CD4-positive, alpha-beta T cell treated with Interleukin-4 for 4 hours (primary cell): ENCODE measurements around the gene CCBE1.
"Not testable (repeated sequence)": the region's sequence is repeated elsewhere in the genome, so short reads cannot be mapped to it uniquely, and the experiment has no call there.

ENCODE experiments used
- DNase-seq: peaks from one replicate; pipeline ENCODE4 v3.0.0-alpha.2; 2020

CCBE1 gene

GRCh38 chr18:59697236-59697932 is at the start of gene CCBE1:
CCBE1 (minus strand) TSS chr18:59697423.
- DNase-seq, result no peak

- DNase-seq, result no peak
Measured at GRCh38 chr18:59744271-59744721, 47.1 kb upstream of the CCBE1 start.

- DNase-seq, result no peak
Measured at GRCh38 chr18:59743566-59743965, 46.3 kb upstream of the CCBE1 start.

GRCh38 chr18:59742325-59743111 is 45.3 kb upstream of the CCBE1 start:
- no peak for DNase-seq

GRCh38 chr18:59740141-59740540 is 42.9 kb upstream of the CCBE1 start:
- DNase-seq, result no peak

GRCh38 chr18:59737776-59738300 is 40.6 kb upstream of the CCBE1 start:
- no peak for DNase-seq

GRCh38 chr18:59737335-59737734 is 40.1 kb upstream of the CCBE1 start:
- not testable (repeated sequence) for DNase-seq

- no peak for DNase-seq
Measured at GRCh38 chr18:59736061-59736460, 38.8 kb upstream of the CCBE1 start.

- no peak for DNase-seq
Measured at GRCh38 chr18:59735269-59735860, 38.1 kb upstream of the CCBE1 start.

- DNase-seq, result no peak
Measured at GRCh38 chr18:59733421-59733820, 36.2 kb upstream of the CCBE1 start.

- DNase-seq, result no peak
Measured at GRCh38 chr18:59730896-59731295, 33.7 kb upstream of the CCBE1 start.

- no peak for DNase-seq
Measured at GRCh38 chr18:59729781-59730180, 32.6 kb upstream of the CCBE1 start.

- DNase-seq, result no peak
Measured at GRCh38 chr18:59728816-59729215, 31.6 kb upstream of the CCBE1 start.

GRCh38 chr18:59725142-59725541 is 27.9 kb upstream of the CCBE1 start:
- no peak for DNase-seq

- DNase-seq, result no peak
Measured at GRCh38 chr18:59724103-59724502, 26.9 kb upstream of the CCBE1 start.

- DNase-seq, result no peak
Measured at GRCh38 chr18:59721931-59722330, 24.7 kb upstream of the CCBE1 start.

- DNase-seq, result no peak
Measured at GRCh38 chr18:59721211-59721610, 24.0 kb upstream of the CCBE1 start.

- no peak for DNase-seq
Measured at GRCh38 chr18:59719544-59720181, 22.4 kb upstream of the CCBE1 start.

- DNase-seq, result no peak
Measured at GRCh38 chr18:59718464-59719157, 21.4 kb upstream of the CCBE1 start.

GRCh38 chr18:59718108-59718463 is 20.9 kb upstream of the CCBE1 start:
- DNase-seq, result no peak

GRCh38 chr18:59717291-59717690 is 20.1 kb upstream of the CCBE1 start:
- no peak for DNase-seq

GRCh38 chr18:59715966-59716369 is 18.7 kb upstream of the CCBE1 start:
- DNase-seq, result no peak

- no peak for DNase-seq
Measured at GRCh38 chr18:59715445-59715844, 18.2 kb upstream of the CCBE1 start.
